H1 (cell line): ENCODE measurements around the gene NAP1L5. TPM values are rescaled to one million over a fixed set of nuclear protein-coding genes. Genes with fewer than 3 reads are reported as not detected.

Experiments
- CTCF ChIA-PET: fragments of 300-600 bp; sonication (Branson Sonifier 250); formaldehyde crosslinking; loops from one replicate; lab custom pipeline; 2021; ENCODE audit not compliant: partially characterized antibody; lab: Charles Lee
- POLR2A ChIA-PET: fragments of 300-600 bp; sonication (Branson Sonifier 250); formaldehyde crosslinking; loops from one replicate; lab custom pipeline; 2021; ENCODE audit warnings: inconsistent platforms; ENCODE audit not compliant: partially characterized antibody; lab: Charles Lee
- DNase-seq, 2 experiments: peaks; one replicate each; pipeline versions ENCODE4 v3.0.0 to v3.0.0-alpha.2; 2010 to 2022; ENCODE audit warnings: low spot score in 2 of 2, low read depth in 1 of 2, mixed read lengths in 1 of 2
- FAIRE-seq: peaks from 2 replicates; lab custom pipeline; 2011; peaks lifted over from hg19 to GRCh38; lab: Jason Lieb, UNC
- H2AFZ ChIP-seq: 2 replicates; pipeline ENCODE4 v1.8.1; 2012; ENCODE audit warnings: low read length, inconsistent platforms
- H2AK5ac ChIP-seq: 2 replicates; pipeline ENCODE4 v1.6.1; 2013; ENCODE audit warnings: low read depth, low read length
- H2BK120ac ChIP-seq: replicated peaks from 2 replicates; pipeline ENCODE3; 2013; ENCODE audit warnings: low read depth, low read length, inconsistent platforms
- H2BK12ac ChIP-seq: 2 replicates; pipeline ENCODE4 v1.6.1; 2013; ENCODE audit warnings: low read depth, low read length
- H2BK15ac ChIP-seq: 2 replicates; pipeline ENCODE4 v1.6.1; 2013; ENCODE audit warnings: low read length
- H2BK20ac ChIP-seq: 2 replicates; pipeline ENCODE4 v1.6.1; 2013; ENCODE audit warnings: low read length
- H2BK5ac ChIP-seq: 2 replicates; pipeline ENCODE4 v1.6.1; 2013; ENCODE audit warnings: low read depth, low read length
- H3K14ac ChIP-seq: 2 replicates; pipeline ENCODE4 v1.6.1; 2013; ENCODE audit warnings: inconsistent platforms; ENCODE audit not compliant: insufficient read length
- H3K18ac ChIP-seq: 2 replicates; pipeline ENCODE4 v1.6.1; 2013; ENCODE audit warnings: low read length; ENCODE audit errors: extremely low read depth
- H3K23ac ChIP-seq: 2 replicates; pipeline ENCODE4 v1.6.1; 2013; ENCODE audit warnings: inconsistent platforms; ENCODE audit not compliant: insufficient read length
- H3K23me2 ChIP-seq: 2 replicates; pipeline ENCODE4 v1.6.1; 2013; ENCODE audit warnings: low read depth, low read length
- H3K27ac ChIP-seq: 2 replicates; pipeline ENCODE4 v1.6.1; 2011; ENCODE audit warnings: low read depth, low read length, inconsistent platforms
- H3K27me3 ChIP-seq, 4 experiments: replicated peaks in 1 of 4; 1 replicate in 1 of 4; 2 replicates in 3 of 4; pipeline versions ENCODE4 v1.6.1 to v1.8.1; 2011 to 2013; ENCODE audit warnings: low read length in 3 of 4, mild to moderate bottlenecking in 3 of 4, inconsistent platforms in 2 of 4, mixed read lengths in 2 of 4, moderate library complexity in 1 of 4; ENCODE audit not compliant: control insufficient read depth in 3 of 4, insufficient read depth in 3 of 4; ENCODE audit errors: extremely low read depth in 1 of 4
- H3K36me3 ChIP-seq, 4 experiments: 2 replicates each; pipeline versions ENCODE4 v1.6.1 to v1.8.1; 2011 to 2013; ENCODE audit warnings: mild to moderate bottlenecking in 4 of 4, low read length in 3 of 4, moderate library complexity in 2 of 4, control low read depth in 1 of 4, inconsistent platforms in 1 of 4; ENCODE audit not compliant: insufficient read depth in 4 of 4, control insufficient read depth in 2 of 4
- H3K4ac ChIP-seq: replicated peaks from 2 replicates; pipeline ENCODE3; 2013; ENCODE audit warnings: low read length, low read depth, mixed read lengths, inconsistent platforms; ENCODE audit not compliant: insufficient read length
- H3K4me1 ChIP-seq, 4 experiments: replicated peaks in 1 of 4; 1 replicate in 1 of 4; 2 replicates in 3 of 4; pipeline versions ENCODE4 v1.6.1 to v1.8.1; 2011 to 2013; ENCODE audit warnings: low read length in 3 of 4, inconsistent platforms in 2 of 4, mixed read lengths in 1 of 4; ENCODE audit not compliant: insufficient read depth in 4 of 4, control insufficient read depth in 3 of 4
- H3K4me2 ChIP-seq, 2 experiments: 2 replicates each; pipeline versions ENCODE4 v1.6.1 to v1.8.1; 2011 to 2013; ENCODE audit warnings: low read depth in 2 of 2, low read length in 2 of 2, control low read depth in 1 of 2, inconsistent platforms in 1 of 2, mild to moderate bottlenecking in 1 of 2; ENCODE audit not compliant: insufficient read depth in 1 of 2
- H3K4me3 ChIP-seq, 4 experiments: fragments of 200-600, 300-600 bp in 1 of 4; sonication (generic), shearing (Covaris generic), sonication (Bioruptor Twin) in 1 of 4; 2 replicates each; pipeline versions ENCODE4 v1.5.1 to v1.8.1; 2011 to 2016; ENCODE audit warnings: low read length in 4 of 4, low read depth in 3 of 4, control low read depth in 2 of 4, inconsistent platforms in 2 of 4, mild to moderate bottlenecking in 2 of 4, mixed read lengths in 1 of 4, moderate library complexity in 1 of 4; ENCODE audit not compliant: insufficient read depth in 2 of 4; ENCODE audit errors: extremely low read depth in 1 of 4
- H3K56ac ChIP-seq: replicated peaks from 2 replicates; pipeline ENCODE3; 2013; ENCODE audit warnings: low read depth, mild to moderate bottlenecking, mixed read lengths, low read length, inconsistent platforms; ENCODE audit not compliant: insufficient read length
- H3K79me1 ChIP-seq: 2 replicates; pipeline ENCODE4 v1.6.1; 2013; ENCODE audit warnings: low read depth, low read length, control low read depth
- H3K79me2 ChIP-seq, 2 experiments: 2 replicates each; pipeline versions ENCODE4 v1.6.1 to v1.8.1; 2012 to 2013; ENCODE audit warnings: low read length in 2 of 2, mild to moderate bottlenecking in 2 of 2, inconsistent platforms in 1 of 2; ENCODE audit not compliant: insufficient read depth in 2 of 2, control insufficient read depth in 1 of 2
- H3K9ac ChIP-seq, 4 experiments: replicated peaks in 1 of 4; 1 replicate in 1 of 4; 2 replicates in 3 of 4; pipeline versions ENCODE4 v1.6.1 to v1.8.1; 2011 to 2013; ENCODE audit warnings: low read depth in 3 of 4, low read length in 3 of 4, control low read depth in 2 of 4, mild to moderate bottlenecking in 2 of 4, moderate library complexity in 2 of 4, inconsistent platforms in 1 of 4; ENCODE audit errors: extremely low read depth in 1 of 4
- H3K9me3 ChIP-seq, 2 experiments: 2 replicates each; pipeline versions ENCODE4 v1.6.1 to v1.8.1; 2012 to 2013; ENCODE audit warnings: mild to moderate bottlenecking in 2 of 2, moderate library complexity in 2 of 2, control low read depth in 1 of 2, inconsistent platforms in 1 of 2, low read depth in 1 of 2, low read length in 1 of 2, mixed read lengths in 1 of 2; ENCODE audit not compliant: insufficient read depth in 2 of 2
- H4K20me1 ChIP-seq, 2 experiments: replicated peaks in 1 of 2; 2 replicates each; pipeline versions ENCODE3 to v1.8.1; 2011 to 2013; ENCODE audit warnings: inconsistent platforms in 2 of 2, low read length in 2 of 2, mild to moderate bottlenecking in 1 of 2; ENCODE audit not compliant: insufficient read depth in 2 of 2, control insufficient read depth in 1 of 2
- H4K5ac ChIP-seq: 2 replicates; pipeline ENCODE4 v1.6.1; 2013; ENCODE audit warnings: low read length, low read depth, mixed read lengths, inconsistent platforms; ENCODE audit not compliant: insufficient read length
- H4K8ac ChIP-seq: 2 replicates; pipeline ENCODE4 v1.8.0; 2013; ENCODE audit warnings: mild to moderate bottlenecking, moderate library complexity, low read length, inconsistent platforms; ENCODE audit not compliant: insufficient read depth; ENCODE audit errors: extremely low read depth
- H4K91ac ChIP-seq: replicated peaks from 2 replicates; pipeline ENCODE3; 2013; ENCODE audit warnings: low read length, mixed read lengths, inconsistent platforms; ENCODE audit not compliant: insufficient read length
- ASH2L ChIP-seq: fragments of 200-600, 300-600 bp; sonication (generic); IDR thresholded peaks from one replicate; pipeline ENCODE4 v1.7.1; 2017; ENCODE audit warnings: low read length
- CBX5 ChIP-seq: fragments of 300-800, 300-1000 bp; sonication (generic); IDR thresholded peaks from 2 replicates; pipeline ENCODE4 v1.7.1; 2016; ENCODE audit warnings: antibody characterized with exemption, low read length, low read depth
- CHD2 ChIP-seq: IDR thresholded peaks from 2 replicates; pipeline ENCODE4 v1.6.1; 2012; ENCODE audit warnings: low read length, improper control_type of control experiment
- GTF2F1 ChIP-seq: IDR thresholded peaks from 2 replicates; pipeline ENCODE4 v1.6.1; 2012; ENCODE audit warnings: low read depth, low read length, improper control_type of control experiment, borderline replicate concordance
- NANOG ChIP-seq: IDR thresholded peaks from 2 replicates; pipeline ENCODE4 v1.6.1; 2011; ENCODE audit warnings: low read length, low read depth, mild to moderate bottlenecking, inconsistent platforms; ENCODE audit not compliant: insufficient read depth, poor library complexity, severe bottlenecking
- PHF8 ChIP-seq: fragments of 200-600 bp; sonication (generic); conservative IDR thresholded peaks from 2 replicates; pipeline ENCODE4 v1.7.1; 2012; ENCODE audit warnings: low read depth, mild to moderate bottlenecking, inconsistent platforms, low read length, moderate library complexity
- RAD21 ChIP-seq, 2 experiments: IDR thresholded peaks in 1 of 2; conservative IDR thresholded peaks in 1 of 2; 2 replicates each; pipeline ENCODE4 v1.6.1; 2011; ENCODE audit warnings: low read depth in 2 of 2, low read length in 2 of 2, improper control_type of control experiment in 1 of 2, inconsistent platforms in 1 of 2, mild to moderate bottlenecking in 1 of 2, moderate library complexity in 1 of 2
- RFX5 ChIP-seq: IDR thresholded peaks from 2 replicates; pipeline ENCODE4 v1.6.1; 2011; ENCODE audit warnings: low read depth, low read length, improper control_type of control experiment, borderline replicate concordance
- RXRA ChIP-seq: IDR thresholded peaks from 2 replicates; pipeline ENCODE4 v1.6.1; 2011; ENCODE audit warnings: low read depth, mild to moderate bottlenecking, low read length, moderate library complexity; ENCODE audit not compliant: insufficient read depth
- SIRT6 ChIP-seq: IDR thresholded peaks from one replicate; pipeline ENCODE4 v1.7.1; 2012; ENCODE audit warnings: low read length, inconsistent platforms
- TEAD4 ChIP-seq: IDR thresholded peaks from 2 replicates; pipeline ENCODE4 v1.6.1; 2012; ENCODE audit warnings: low read depth, low read length, inconsistent platforms, mixed read lengths
- WGBS, 2 experiments: shearing (Covaris generic) in 1 of 2; methylation state at CpG; one replicate each; pipeline versions ENCODE4 v1.1.6 to v1.1.7; 2013 to 2015; ENCODE audit warnings: low lambda C conversion rate in 2 of 2, mixed read lengths in 2 of 2, inconsistent platforms in 1 of 2, low coverage in 1 of 2, missing lambda C conversion rate in 1 of 2; ENCODE audit not compliant: insufficient replicate concordance in 2 of 2, insufficient coverage in 1 of 2, insufficient read length in 1 of 2; ENCODE audit errors: extremely low coverage in 1 of 2, missing lambda C conversion rate in 1 of 2; 5-methylcytosine and 5-hydroxymethylcytosine counted together
- polyA plus RNA-seq, 7 experiments: library from polyadenylated mRNA; depleted of rRNA in 3 of 7; stranded (reverse) in 5 of 7; unstranded in 2 of 7; fragments of >200 nt in 5 of 7; fragments of 200-250 nt in 2 of 7; gene quantifications; 1 replicate in 5 of 7; 2 replicates in 1 of 7; 4 replicates in 1 of 7; pipeline versions ENCODE4 v1.2.1 to v1.2.3, GENCODE V29; 2011 to 2013; ENCODE audit warnings: missing spikeins in 2 of 7, mixed read lengths in 2 of 7
- total RNA-seq: library from RNA; stranded (reverse); fragmentation: NEBNext Ultra II Directional; extraction: Animal tissue kit (Norgen Biotek cat#: 25700); gene quantifications from 2 replicates; pipeline ENCODE4 v1.2.1, GENCODE V29; 2021

The NAP1L5 gene
- total and polyA plus RNA-seq, 2 of the 8 experiments (the other 6 are each of a cell fraction or from before 2014, with no cell fraction given): 1.3 to 2.7 TPM

DNA sequence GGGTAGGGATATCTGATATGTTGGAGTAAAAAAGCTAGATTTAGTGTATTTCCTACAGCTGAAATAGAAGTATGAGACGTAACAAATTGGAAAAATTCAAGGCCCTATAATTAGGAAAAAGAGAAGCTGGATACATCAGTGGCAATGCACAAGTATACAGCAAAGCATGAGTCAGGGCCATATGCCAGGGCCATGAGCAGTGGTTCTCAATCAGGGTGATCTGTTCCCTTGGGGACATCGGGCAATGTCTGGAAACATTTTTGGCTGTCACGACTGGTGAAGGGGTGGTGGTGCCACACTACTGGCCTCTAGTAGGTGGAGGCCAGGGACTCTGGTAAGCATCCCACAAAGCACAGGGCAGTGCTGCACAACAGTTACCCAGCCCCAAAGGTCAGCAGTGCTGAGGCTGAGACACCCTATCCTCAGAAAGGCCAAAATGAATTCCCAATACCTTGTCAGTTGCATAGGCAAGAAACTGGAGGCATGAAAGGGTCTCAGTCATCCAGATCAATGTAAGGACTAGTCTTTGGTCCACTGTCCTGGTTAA, 36.8 kb upstream of the NAP1L5 start:
- no peak overlapping the region for H2BK20ac ChIP-seq
- no peaks in the 10 kb centered on the region for H3K23me2 ChIP-seq
- H3K56ac ChIP-seq: no peak overlapping the region
- H3K4ac ChIP-seq: no peak overlapping the region
- no peaks in the 10 kb centered on the region for H3K79me1 ChIP-seq
- H3K9ac ChIP-seq: no peak overlapping the region
- H3K4me2 ChIP-seq: no peak overlapping the region
- POLR2A ChIA-PET: interaction anchor here (1.7 kb wide), 1 partner anchor 13 kb away, joined by 3 read pairs; no protein-coding TSS in a partner anchor
- H2AK5ac ChIP-seq: no peak overlapping the region
- H3K27me3 ChIP-seq: no peaks in the 10 kb centered on the region
- no peak overlapping the region for H2AFZ ChIP-seq
- no peak overlapping the region for H2BK5ac ChIP-seq
- no peaks in the 10 kb centered on the region for H3K79me2 ChIP-seq
- no peak overlapping the region for H3K23ac ChIP-seq
- H3K36me3 ChIP-seq: peaks cover 0 to 6% (median 0%) of the 10 kb centered on the region in 4 experiments; a peak in 4 of 8 replicates
- 98% methylated on average over 3 of the region's 3 CpGs; no CpG with 5 or more reads in 1 of the 2 experiments for WGBS, 2 experiments
- no peak overlapping the region for H3K27ac ChIP-seq
- H4K5ac ChIP-seq: no peak overlapping the region
- no peak overlapping the region for H2BK120ac ChIP-seq
- TF ChIP-seq GTF2F1 (no peak), TEAD4 (no peak), NANOG (no peak), CBX5 (no peak), ASH2L (no peak), RFX5 (no peak), SIRT6 (no peak), RXRA (no peak), CHD2 (no peak), RAD21 (IDR thresholded peaks at IDR 0.05 in 1 of 2, conservative IDR thresholded peaks at IDR 0.05 in 1 of 2; ENCODE audit: low read depth in 2 of 2, low read length in 2 of 2) (no peak), PHF8 (no peak)
- TF ChIP-seq, all 59 proteins: peak for 0
- no peak overlapping the region for H3K4me3 ChIP-seq
- H2BK12ac ChIP-seq: no peak overlapping the region
- FAIRE-seq (no peak), DNase-seq (no peak)
- no peak overlapping the region for H2BK15ac ChIP-seq
- H4K20me1 ChIP-seq: no peaks in the 10 kb centered on the region
- no peak overlapping the region for H3K18ac ChIP-seq
- CTCF ChIA-PET: interaction anchor here (1.1 to 1.4 kb wide), 5 partner anchors 9 to 220 kb away, joined by 3 to 4 read pairs (median 3); no protein-coding TSS in a partner anchor
- H3K14ac ChIP-seq: no peak overlapping the region
- H4K8ac ChIP-seq: peak overlapping the region; percentile 73; the same call in 1 of the 2 replicates
- no peak overlapping the region for H4K91ac ChIP-seq
- no peaks in the 10 kb centered on the region for H3K9me3 ChIP-seq
- peaks cover 6 to 23% (median 11%) of the 10 kb centered on the region in 4 experiments; a peak in 6 of 7 replicates for H3K4me1 ChIP-seq
